ENCODE results near the gene SLC7A11.
"Not testable (repeated sequence)": the region's sequence is repeated elsewhere in the genome, so short reads cannot be mapped to it uniquely, and the experiment has no call there.

Gene SLC7A11

DNA sequence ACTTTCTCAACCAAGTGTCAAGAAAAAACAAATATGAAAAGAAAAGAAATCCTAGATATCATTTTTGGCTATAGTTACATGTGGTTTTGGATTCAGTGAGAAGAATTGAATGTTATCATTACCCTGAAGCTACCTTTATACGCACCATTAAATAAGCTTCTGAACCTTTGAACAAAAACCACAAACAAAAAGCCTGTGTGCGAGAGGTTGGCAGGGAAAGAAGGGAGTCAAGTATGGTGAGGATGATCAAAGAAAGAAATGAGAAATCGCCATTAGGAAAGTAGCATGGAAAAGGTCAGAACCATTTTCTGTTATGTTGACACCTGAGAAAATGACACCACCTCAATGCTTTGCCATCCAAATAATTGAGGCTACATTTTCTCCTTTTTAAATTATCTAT is 1.2 kb upstream of the SLC7A11 start:
- DNase-seq (ENCODE audit: low read depth in 2 of 2, low spot score in 1 of 2): no peak

DNA sequence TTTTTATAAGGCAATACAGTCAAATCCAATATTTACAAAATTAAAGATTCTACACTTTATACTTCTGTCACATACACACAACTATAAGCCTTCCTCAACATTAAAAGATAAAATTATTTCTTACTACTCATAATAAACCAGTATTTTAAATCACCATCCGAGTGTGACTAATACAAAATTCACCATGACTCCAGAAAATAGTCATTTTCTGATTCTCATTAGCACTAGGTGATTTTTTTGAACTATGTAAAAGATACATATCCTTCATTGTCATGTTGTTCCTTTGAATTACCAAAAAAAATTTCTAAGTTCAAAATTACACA is 646 bp upstream of the SLC7A11 start:
- DNase-seq (ENCODE audit: low read depth in 2 of 2, low spot score in 1 of 2): no peak

DNA sequence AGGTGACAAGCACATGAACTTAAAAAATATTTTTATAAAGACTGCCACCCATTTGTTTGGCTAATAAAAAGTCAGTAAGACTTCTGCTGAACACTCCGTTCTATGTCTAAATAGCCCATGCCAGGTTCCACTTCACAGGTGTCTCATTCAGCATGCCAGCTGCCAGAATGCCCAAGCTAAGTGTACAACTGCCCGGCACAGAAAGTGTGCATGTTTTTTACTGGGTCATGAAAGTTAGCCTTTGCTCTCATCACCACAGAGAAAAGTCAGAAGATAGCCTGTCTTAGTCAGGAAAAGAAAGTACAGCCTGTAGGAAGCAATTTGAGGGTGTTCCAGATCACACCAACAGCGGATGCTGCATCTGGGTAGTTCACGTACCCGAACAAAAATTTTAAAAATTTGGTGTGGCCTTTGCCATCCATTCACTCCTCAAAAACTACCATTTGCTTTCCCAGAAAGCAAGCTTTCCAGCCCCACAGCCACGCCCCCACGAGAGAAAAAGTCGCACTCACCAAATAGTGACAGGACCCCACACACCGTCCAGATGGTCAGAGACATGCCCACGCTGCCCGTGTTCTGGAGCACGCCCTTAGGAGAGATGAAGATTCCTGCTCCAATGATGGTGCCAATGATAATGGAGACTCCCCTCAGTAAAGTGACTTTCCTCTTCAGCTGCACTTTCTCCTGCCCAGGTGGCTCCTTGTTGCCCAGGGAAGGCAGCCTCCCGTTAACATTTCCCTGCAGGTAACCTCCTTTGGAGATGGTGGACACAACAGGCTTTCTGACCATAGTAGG is 671 bp downstream of the SLC7A11 start:
- DNase-seq (ENCODE audit: low read depth in 2 of 2, low spot score in 1 of 2): no peak

DNA sequence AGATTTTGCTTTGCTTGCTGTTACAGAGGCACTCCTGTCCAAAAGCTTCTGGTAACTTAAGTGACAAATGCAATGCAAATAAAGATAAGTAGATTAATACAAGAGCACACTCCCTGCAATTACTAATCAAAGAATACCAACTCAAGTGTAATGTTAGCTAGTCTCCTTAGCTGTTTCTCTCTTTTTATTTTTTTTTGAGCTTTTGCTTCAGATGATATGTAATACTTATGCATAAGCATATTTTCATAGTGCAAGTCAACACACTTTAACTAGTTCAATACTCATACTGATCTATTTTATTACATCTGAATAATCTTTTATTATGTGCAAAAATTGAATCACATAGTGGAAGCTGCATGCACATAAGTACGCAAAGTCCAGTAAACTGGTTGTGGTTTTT is 2.7 kb downstream of the SLC7A11 start:
- no peak for DNase-seq (ENCODE audit: low read depth in 2 of 2, low spot score in 1 of 2)

DNA sequence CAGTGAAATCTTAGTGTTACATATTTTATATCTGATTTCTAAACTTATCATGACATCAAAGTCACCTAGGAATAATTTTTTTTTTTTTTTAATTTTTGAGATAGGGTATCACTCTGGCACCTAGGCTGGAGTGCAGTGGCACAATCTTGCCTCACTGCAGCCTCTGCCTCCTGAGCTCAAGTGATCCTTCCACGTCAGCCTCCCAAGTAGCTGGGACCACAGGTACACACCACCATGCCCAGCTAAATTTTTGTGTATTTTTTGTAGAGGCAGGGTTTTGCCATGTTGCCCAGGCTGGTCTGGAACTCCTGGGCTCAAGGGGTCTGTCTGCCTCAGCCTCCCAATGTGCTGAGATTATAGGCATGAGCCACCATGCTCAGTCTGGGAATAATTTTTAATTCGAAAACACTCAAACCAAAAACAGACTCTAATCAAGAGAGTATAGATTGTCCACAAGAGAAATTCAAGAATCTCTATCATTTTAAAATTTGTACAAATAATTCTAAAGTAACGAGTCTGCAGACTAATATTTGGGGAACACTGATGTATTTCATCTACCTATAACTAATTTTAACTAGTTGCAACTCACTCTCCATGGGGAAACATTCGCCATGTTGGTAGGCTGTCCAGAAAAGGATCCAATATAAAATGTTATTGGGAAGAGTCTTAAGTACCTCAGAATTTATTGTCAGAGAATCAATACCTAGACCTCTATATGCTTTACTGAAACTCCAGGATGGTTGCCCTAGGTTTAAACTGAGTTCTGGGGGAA is 3.4 kb downstream of the SLC7A11 start:
- DNase-seq (ENCODE audit: low read depth in 2 of 2, low spot score in 1 of 2): no peak

DNA sequence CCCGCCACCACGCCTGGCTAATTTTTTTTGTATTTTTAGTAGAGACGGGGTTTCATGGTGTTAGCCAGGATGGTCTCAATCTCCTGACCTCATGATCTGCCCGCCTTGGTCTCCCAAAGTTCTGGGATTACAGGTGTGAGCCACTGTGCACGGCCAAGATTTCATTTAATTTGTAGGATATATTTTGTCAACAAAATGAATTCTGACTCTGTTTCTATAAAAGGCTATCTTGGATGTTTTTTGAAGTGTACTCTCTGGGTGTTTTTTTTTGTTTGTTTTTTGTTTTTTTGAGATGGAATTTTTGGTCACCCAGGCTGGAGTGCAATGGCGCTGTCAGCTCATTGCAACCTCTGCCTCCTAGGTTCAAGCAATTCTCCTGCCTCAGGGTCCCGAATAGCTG is 5.0 kb downstream of the SLC7A11 start:
- DNase-seq (ENCODE audit: low read depth in 2 of 2, low spot score in 1 of 2): not testable (repeated sequence)

DNA sequence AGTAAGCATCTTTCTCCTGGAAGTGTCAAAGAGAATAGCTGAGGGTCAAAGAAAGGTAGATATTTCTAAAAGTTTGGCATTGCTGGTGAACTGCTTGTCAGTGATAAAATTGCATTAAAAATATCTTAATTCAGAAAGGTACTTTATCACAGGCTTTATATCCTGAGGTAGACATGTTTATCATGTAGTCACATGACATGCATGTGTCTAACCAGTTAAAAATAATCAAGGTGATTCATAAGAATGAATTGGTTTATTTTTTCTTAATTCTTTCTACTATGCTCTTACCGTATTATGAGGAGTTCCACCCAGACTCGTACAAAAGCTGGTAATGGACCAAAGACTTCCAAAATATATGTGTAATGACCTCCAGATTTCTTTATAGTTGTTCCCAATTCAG is 6.1 kb downstream of the SLC7A11 start:
- no peak for DNase-seq (ENCODE audit: low read depth in 2 of 2, low spot score in 1 of 2)

DNA sequence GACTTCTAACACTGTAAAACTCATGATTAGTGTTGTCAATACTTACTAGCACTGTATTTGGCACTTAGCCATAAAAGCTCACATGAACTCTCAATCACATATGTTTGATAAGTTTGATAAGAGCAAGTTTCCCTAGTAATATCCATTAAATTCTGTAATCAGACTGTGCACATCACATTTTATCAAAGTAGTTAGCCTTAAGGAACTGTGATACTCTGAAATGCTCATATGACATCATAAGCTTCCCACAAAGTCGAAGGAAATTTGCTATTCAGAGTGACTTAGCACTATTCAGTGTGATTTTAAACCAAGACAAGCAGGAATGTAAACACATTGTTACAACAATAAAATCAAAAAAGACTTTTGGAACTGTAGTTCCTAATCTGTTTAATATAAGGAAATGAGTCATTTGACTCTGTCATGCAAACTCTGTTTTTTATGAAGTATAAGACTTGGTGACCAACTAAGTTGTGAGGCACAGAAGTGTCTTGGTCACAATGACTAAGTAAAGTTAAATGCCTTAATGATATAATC is 6.7 kb downstream of the SLC7A11 start:
- no peak for DNase-seq (ENCODE audit: low read depth in 2 of 2, low spot score in 1 of 2)

DNA sequence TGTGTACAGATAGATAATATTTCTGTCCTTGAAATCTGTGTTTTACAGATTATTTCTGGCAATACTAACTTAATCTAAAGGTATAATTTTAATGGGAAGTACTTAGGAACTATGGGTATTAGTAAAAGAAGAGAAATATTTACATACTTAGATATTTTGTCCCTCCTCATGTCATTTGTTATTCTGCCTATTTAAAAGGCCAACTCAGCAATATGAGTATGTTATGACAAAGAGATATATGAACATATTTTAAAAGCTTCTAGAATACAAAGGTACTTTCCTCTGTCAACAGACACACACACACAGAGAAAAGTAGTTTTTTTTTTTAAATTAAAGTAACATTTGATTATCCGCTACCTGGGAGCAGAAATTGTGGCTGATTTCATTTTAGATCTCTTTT is 7.9 kb downstream of the SLC7A11 start:
- no peak for DNase-seq (ENCODE audit: low read depth in 2 of 2, low spot score in 1 of 2)

DNA sequence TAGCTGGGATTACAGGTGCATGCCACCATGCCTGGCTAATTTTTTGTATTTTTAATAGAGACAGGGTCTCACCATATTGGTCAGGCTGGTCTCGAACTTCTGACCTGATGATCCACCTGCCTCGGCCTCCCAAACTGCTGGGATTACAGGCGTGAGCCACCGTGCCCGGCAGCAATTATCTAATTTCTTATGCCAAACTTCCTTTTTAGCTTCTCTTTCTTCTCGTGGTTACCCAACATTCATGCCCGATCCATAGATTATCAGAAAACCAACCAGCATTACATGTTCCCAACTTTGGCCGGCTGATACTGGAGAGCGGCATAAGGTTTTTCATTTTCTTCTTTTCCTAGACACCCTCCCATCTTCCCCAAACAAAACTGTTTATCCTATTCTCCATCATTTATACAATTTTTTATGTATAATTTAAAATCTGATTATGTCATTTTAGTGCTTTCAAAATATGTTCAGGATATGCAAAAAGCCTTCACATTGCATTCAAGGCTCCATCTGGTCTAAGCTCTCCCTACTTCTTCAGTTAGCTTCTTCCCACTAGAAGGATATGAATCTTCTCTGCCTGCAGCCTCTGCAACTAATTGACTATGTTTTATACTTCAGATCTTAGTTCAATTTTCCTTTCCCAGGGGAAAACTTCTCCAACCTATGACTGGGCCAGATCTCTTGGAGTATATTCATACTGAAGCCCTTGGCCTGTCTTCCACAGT is 8.7 kb downstream of the SLC7A11 start:
- no peak for DNase-seq (ENCODE audit: low read depth in 2 of 2, low spot score in 1 of 2)

DNA sequence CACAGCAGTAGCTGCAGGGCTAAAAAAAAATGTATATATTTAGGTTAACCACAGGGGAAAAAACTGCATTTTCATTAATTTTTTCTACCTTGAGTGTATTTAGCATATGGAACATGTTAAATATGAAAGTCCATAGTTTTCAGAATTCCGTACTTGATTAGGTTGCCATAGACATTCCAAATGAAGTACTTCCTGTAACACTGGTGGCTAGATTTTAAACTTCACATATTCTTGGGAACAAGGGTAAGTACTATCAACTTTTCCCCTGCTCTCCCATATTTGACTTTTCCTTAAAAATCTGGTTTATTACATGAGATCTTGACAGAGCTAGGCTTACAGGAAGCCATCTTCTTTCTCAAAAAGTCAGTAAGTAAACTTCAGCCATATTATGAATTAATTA is 9.8 kb downstream of the SLC7A11 start:
- no peak for DNase-seq (ENCODE audit: low read depth in 2 of 2, low spot score in 1 of 2)

DNA sequence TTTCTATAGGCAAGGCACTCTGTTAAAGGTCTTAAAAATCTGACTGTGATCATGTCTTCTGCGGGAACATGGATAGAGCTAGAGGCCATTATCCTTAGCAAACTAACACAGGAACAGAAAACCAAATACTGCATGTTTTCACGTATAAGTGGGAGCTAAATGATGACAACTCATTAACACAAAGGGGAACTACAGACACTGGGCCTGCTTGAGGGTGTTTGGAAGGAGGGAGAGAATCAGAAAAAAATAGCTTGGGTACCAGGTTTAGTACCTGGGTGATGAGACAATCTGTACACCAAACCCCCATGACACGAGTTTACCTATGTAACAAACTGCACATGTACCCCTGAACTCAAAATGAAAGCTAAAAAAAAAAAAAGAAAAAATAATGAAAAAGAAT is 12.1 kb downstream of the SLC7A11 start:
- no peak for DNase-seq (ENCODE audit: low read depth in 2 of 2, low spot score in 1 of 2)

DNA sequence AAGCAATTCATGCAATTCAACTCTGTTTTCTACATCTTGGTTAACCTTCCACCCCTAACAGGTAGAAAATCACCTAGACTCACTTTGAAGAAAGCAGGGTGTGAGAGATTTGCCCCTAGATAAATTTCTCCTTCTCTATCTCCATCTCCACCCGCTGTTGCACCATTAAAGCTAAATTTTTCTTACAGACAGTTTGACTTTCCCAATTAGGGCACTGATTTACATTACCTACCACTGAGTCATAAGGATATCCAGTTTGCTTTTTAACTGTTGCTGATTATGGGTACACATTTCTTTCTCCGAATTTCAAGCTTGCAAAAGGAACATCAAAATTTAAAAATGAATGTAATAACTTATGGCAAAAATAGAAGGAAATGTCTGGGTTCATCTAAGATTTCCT is 13.0 kb downstream of the SLC7A11 start:
- DNase-seq (ENCODE audit: low read depth in 2 of 2, low spot score in 1 of 2): no peak

DNA sequence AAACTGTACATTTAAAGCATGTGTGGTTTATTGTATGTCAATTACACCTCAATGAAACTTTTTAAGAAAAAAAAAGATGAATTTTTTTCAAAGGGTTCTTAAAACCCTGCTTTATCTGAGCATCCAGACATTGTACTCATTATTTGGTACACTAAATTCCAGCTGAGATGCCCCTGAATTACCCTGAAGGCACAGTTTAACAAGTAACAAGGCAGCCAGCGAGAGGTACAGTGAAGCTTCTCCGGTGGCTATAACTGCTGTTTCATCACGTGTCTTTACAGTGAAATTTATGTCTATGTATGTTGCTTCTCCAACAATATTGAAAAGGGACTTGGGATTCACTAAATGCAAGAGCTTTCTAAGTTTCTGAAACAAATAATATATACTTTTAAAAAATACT is 15.8 kb downstream of the SLC7A11 start:
- DNase-seq (ENCODE audit: low read depth in 2 of 2, low spot score in 1 of 2): no peak

DNA sequence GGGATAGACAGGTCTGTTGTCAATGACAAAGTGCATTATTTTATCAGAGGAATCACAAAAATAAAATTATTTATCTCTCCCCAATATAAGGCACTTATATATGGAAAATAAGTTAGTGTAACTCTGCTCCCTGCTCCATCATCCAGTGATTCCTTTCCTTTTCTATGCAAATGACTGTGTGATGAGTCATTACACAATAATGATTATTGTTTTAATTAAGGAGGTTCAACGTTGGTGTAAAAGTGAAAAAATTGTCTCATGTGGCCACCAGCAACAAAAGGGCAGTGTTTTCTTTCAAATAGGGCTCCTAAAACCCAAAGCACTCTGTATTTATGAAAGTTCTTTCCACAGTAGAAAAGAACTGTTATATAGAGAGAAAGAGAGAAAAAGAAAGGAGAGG is 16.7 kb downstream of the SLC7A11 start:
- no peak for DNase-seq (ENCODE audit: low read depth in 2 of 2, low spot score in 1 of 2)

DNA sequence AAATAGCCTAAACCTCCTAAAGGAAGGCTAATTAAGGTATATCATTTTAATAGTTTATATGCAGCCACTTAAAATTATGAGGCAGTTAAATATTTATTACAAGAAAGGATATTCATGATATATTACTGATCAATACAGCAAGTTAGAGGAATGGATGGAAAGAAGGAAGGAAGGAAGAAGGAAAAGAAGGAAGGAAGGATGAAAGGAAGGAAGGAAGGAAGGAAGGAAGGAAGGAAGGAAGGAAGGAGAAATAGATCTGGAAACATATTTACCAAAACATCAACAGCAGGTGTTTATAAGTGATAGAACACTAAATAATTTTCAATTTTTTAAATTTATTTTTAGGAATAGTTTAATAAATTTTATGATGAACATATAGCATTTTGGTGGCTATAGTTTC is 17.5 kb downstream of the SLC7A11 start:
- DNase-seq (ENCODE audit: low read depth in 2 of 2, low spot score in 1 of 2): no peak

DNA sequence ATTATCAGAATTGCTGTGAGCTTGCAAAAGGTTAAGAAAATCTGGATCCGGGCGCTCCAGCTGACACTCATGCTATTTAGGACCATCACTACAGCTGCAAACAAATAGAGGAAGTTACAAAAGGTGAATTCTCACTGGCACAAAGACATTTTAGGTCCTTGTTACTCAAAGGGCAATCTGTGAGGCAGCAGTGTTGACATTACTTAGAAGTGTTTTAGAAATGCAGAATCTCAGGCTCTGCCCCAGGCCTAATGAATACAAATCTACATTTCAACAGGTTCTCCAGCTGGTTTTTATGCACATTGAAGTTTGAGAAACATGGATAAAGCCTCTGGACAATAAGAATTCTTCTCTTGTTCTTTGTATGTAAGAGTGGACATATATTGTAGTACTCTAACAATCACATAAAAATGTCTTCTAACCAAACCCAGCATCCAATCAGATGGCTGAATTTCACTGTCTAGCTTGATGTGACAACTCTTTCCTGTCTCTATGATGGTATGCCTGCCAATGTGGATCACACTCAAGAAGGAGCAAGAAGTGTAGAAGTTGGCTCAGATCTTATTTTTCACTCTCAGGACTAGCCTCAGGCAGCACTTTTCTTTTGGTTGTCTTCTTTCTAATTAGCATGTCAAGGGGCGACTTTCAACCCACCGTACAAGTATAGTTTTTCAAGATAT is 18.8 kb downstream of the SLC7A11 start:
- DNase-seq (ENCODE audit: low read depth in 2 of 2, low spot score in 1 of 2): no peak

DNA sequence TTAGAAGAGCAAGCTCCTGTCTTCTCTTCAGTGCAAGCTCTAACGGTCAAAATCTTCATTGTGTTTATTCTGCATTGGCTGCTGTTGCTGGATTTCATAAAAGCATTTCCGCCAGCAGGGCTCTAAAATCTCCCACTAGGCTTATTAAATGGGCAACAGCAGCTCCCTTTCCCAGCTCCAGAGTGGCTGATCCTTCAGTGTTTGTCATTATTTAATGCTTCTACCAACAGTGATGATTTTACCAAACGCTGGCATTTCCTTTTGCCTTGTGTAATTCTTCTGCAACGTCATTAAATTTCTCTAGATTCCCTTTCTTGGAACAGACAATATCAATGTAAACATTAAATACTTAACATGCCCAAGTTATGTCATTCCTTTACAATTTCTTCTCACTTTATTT is 20.1 kb downstream of the SLC7A11 start:
- no peak for DNase-seq (ENCODE audit: low read depth in 2 of 2, low spot score in 1 of 2)

DNA sequence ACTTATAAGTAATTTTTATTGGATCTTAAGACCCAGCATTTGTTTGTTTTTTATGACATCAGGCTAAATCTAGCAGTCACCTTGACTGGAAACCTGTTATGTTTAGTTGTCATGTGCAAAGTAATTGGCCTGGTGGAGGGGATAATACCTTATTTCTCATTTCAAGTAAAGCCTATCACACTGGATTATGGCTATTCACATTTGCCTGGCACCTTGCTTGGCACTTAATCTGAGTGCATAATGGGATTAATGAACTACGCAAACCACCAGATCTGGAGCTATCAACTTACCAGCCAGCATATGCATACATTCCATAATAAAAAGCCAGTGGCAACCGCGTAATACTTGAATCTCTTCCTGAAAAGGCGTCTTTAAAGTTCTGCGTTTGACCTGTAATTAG is 23.2 kb downstream of the SLC7A11 start:
- DNase-seq (ENCODE audit: low read depth in 2 of 2, low spot score in 1 of 2): no peak

DNA sequence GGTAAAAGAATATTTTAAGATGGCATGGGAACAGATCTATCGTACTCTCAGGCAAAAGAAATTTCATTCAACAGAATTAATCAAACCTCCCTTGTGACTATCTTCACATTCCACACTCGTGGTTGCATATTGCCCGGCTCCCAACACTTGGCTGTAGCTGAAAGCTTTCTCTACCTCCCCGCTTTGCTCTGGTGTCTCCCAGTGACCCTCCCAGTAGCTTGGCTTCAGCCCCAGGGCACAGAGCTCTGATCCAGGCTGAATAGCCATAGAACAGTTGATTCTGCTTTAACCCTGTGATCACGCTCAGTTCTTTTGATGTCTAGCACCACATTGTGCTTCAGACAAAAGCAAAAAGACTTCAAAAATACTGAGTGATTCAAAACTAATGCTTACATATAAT is 24.6 kb downstream of the SLC7A11 start:
- no peak for DNase-seq (ENCODE audit: low read depth in 2 of 2, low spot score in 1 of 2)

DNA sequence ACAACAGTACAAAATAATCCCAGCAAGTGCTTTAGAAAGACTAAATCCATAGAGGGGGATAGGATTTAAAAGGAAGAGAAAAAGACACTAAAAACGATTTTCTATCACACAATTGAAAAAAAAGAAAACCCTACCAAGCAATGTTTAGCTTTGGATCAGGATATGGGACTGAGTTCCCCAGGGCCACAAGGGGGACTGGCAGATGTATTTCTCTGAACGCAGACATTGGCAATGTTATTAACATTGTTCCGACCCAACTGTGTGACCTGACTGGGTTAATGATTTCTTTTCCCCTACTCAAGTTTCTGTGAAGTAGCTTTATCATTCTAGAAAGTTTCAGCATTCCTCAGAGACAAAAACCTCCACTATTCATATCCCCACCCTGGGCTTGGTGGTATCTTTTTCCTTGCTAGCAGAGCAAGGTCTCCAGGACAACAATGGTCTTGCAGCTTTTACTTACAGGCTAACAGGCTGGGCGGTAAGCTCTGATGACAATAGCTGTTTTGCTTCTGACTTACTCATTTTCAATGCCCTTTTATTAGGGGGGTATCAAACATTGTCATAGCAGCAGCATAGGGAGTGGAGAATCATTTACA is 25.8 kb downstream of the SLC7A11 start:
- DNase-seq (ENCODE audit: low read depth in 2 of 2, low spot score in 1 of 2): no peak

Measured in stimulated activated CD8-positive, alpha-beta memory T cell treated with anti-CD3 and anti-CD28 coated beads, Interleukin-4, amount 100 ng/mL, for 4 hours (primary cell).